IMR-90 (cell line): ENCODE measurements around the gene SNRPF. TPM values are rescaled to one million over a fixed set of nuclear protein-coding genes. Genes with fewer than 3 reads are reported as not detected.

Experiments used
- ATAC-seq: fragments of 200-7000 bp; cut with Tn5 transposase; 2 replicates; pipeline ENCODE4 v1.9.1; 2020; ENCODE audit warnings: low read depth, mild to moderate bottlenecking, moderate library complexity
- Bru-seq: library from RNA; stranded (reverse); fragments of 400-500 nt; gene quantifications from one replicate; lab custom pipeline; 2021; lab: Mats Ljungman, UMichigan
- BruChase-seq, 2 experiments: library from RNA; stranded (reverse); fragments of 400-500 nt; gene quantifications; one replicate each; lab custom pipeline; 2021; lab: Mats Ljungman, UMichigan
- BruUV-seq: library from RNA; stranded (reverse); fragments of 400-500 nt; replicated peaks from 2 replicates; lab custom pipeline; 2021; lab: Mats Ljungman, UMichigan
- CTCF ChIA-PET: fragments of 300-600 bp; formaldehyde crosslinking; extraction: SDS; loops from one replicate; lab custom pipeline; 2021; ENCODE audit warnings: antibody characterized with exemption; lab: Yijun Ruan, JAX
- POLR2A ChIA-PET: fragments of 300-600 bp; sonication (Branson Sonifier 250); formaldehyde crosslinking; loops from one replicate; lab custom pipeline; 2022; ENCODE audit warnings: antibody characterized with exemption; ENCODE audit not compliant: unreplicated experiment; lab: Charles Lee
- DNase-seq: peaks from one replicate; pipeline ENCODE4 v3.0.0; 2013
- H2AFZ ChIP-seq: replicated peaks from 2 replicates; pipeline ENCODE3; 2013; ENCODE audit warnings: low read length, mild to moderate bottlenecking; ENCODE audit not compliant: poor library complexity
- H2AK5ac ChIP-seq: 2 replicates; pipeline ENCODE4 v1.6.1; 2013; ENCODE audit warnings: low read depth, low read length, inconsistent platforms
- H2AK9ac ChIP-seq: replicated peaks from 2 replicates; pipeline ENCODE3; 2013; ENCODE audit warnings: mild to moderate bottlenecking, low read depth, low read length, moderate library complexity; ENCODE audit not compliant: poor library complexity
- H2BK120ac ChIP-seq: 2 replicates; pipeline ENCODE4 v1.6.1; 2013; ENCODE audit warnings: low read depth, low read length, inconsistent platforms
- H2BK15ac ChIP-seq: 3 replicates; pipeline ENCODE4 v1.6.1; 2013; ENCODE audit warnings: low read depth, low read length, inconsistent platforms
- H2BK20ac ChIP-seq: 2 replicates; pipeline ENCODE4 v1.6.1; 2013; ENCODE audit warnings: low read depth, mild to moderate bottlenecking, inconsistent platforms, low read length, moderate library complexity
- H2BK5ac ChIP-seq: 2 replicates; pipeline ENCODE4 v1.6.1; 2013; ENCODE audit warnings: mild to moderate bottlenecking, low read depth, low read length, inconsistent platforms; ENCODE audit not compliant: poor library complexity, severe bottlenecking
- H3K14ac ChIP-seq: replicated peaks from 2 replicates; pipeline ENCODE4 v1.6.1; 2013; ENCODE audit warnings: low read depth, low read length, inconsistent platforms
- H3K18ac ChIP-seq: 2 replicates; pipeline ENCODE4 v1.6.1; 2013; ENCODE audit warnings: low read depth, low read length, control low read depth
- H3K23ac ChIP-seq: 2 replicates; pipeline ENCODE4 v1.6.1; 2013; ENCODE audit warnings: low read depth, low read length, inconsistent platforms
- H3K27ac ChIP-seq: 2 replicates; pipeline ENCODE4 v1.5.1; 2013; ENCODE audit warnings: mild to moderate bottlenecking, control low read depth, low read length; ENCODE audit not compliant: insufficient read depth
- H3K27me3 ChIP-seq: 2 replicates; pipeline ENCODE4 v1.6.1; 2013; ENCODE audit warnings: low read length; ENCODE audit not compliant: control insufficient read depth, insufficient read depth
- H3K36me3 ChIP-seq: 2 replicates; pipeline ENCODE4 v1.6.1; 2013; ENCODE audit warnings: low read length, mixed read lengths; ENCODE audit not compliant: control insufficient read depth, insufficient read depth
- H3K4ac ChIP-seq: 2 replicates; pipeline ENCODE4 v1.6.1; 2013; ENCODE audit warnings: low read depth, low read length, inconsistent platforms
- H3K4me1 ChIP-seq: 2 replicates; pipeline ENCODE4 v1.6.1; 2013; ENCODE audit warnings: low read length, mixed read lengths; ENCODE audit not compliant: control insufficient read depth, insufficient read depth
- H3K4me2 ChIP-seq: 2 replicates; pipeline ENCODE4 v1.6.1; 2013; ENCODE audit warnings: low read depth, mild to moderate bottlenecking, control low read depth, low read length, moderate library complexity
- H3K4me3 ChIP-seq: 2 replicates; pipeline ENCODE4 v1.5.1; 2013; ENCODE audit warnings: low read depth, mild to moderate bottlenecking, control low read depth, low read length, moderate library complexity; ENCODE audit not compliant: insufficient read depth
- H3K56ac ChIP-seq: 2 replicates; pipeline ENCODE4 v1.6.1; 2013; ENCODE audit warnings: low read length, inconsistent platforms; ENCODE audit not compliant: insufficient read depth; ENCODE audit errors: extremely low read depth
- H3K79me1 ChIP-seq, 2 experiments: 2 replicates each; pipeline ENCODE4 v1.6.1; 2013; ENCODE audit warnings: low read length in 2 of 2, inconsistent platforms in 1 of 2, low read depth in 1 of 2
- H3K9ac ChIP-seq: 2 replicates; pipeline ENCODE4 v1.6.1; 2013; ENCODE audit warnings: low read depth, low read length, control low read depth
- H3K9me1 ChIP-seq: 2 replicates; pipeline ENCODE4 v1.6.1; 2013; ENCODE audit warnings: low read length, inconsistent platforms; ENCODE audit not compliant: insufficient read depth
- H3K9me3 ChIP-seq: 2 replicates; pipeline ENCODE4 v1.6.1; 2013; ENCODE audit warnings: low read length; ENCODE audit not compliant: control insufficient read depth, insufficient read depth
- H4K20me1 ChIP-seq: 2 replicates; pipeline ENCODE4 v1.6.1; 2013; ENCODE audit warnings: low read length, inconsistent platforms; ENCODE audit not compliant: insufficient read depth
- H4K5ac ChIP-seq: 2 replicates; pipeline ENCODE4 v1.6.1; 2013; ENCODE audit warnings: mild to moderate bottlenecking, low read depth, low read length, control low read depth
- H4K8ac ChIP-seq, 2 experiments: 2 replicates each; pipeline ENCODE4 v1.6.1; 2013; ENCODE audit warnings: low read depth in 2 of 2, low read length in 2 of 2, control low read depth in 1 of 2, inconsistent platforms in 1 of 2
- H4K91ac ChIP-seq: 2 replicates; pipeline ENCODE4 v1.6.1; 2013; ENCODE audit warnings: low read depth, low read length, inconsistent platforms; ENCODE audit not compliant: insufficient read depth
- CEBPB ChIP-seq: IDR thresholded peaks from 2 replicates; pipeline ENCODE4 v1.6.1; 2012; ENCODE audit warnings: low read depth, low read length, improper control_type of control experiment
- CHD1 ChIP-seq: IDR thresholded peaks from 2 replicates; pipeline ENCODE4 v1.6.1; 2012; ENCODE audit warnings: low read depth, low read length, improper control_type of control experiment
- MXI1 ChIP-seq: IDR thresholded peaks from 2 replicates; pipeline ENCODE4 v1.6.1; 2012; ENCODE audit warnings: low read depth, mild to moderate bottlenecking, low read length, moderate library complexity, borderline replicate concordance
- POLR2A ChIP-seq: IDR thresholded peaks from 2 replicates; pipeline ENCODE4 v1.6.1; 2012; ENCODE audit warnings: mild to moderate bottlenecking, low read depth, low read length
- RAD21 ChIP-seq: IDR thresholded peaks from 2 replicates; pipeline ENCODE4 v1.6.1; 2012; ENCODE audit warnings: low read length, improper control_type of control experiment
- SMC3 ChIP-seq: fragments of 150-350 bp; IDR thresholded peaks from 2 replicates; pipeline ENCODE4 v1.6.1; 2016; ENCODE audit warnings: low read depth, mild to moderate bottlenecking, antibody characterized with exemption, low read length, moderate library complexity
- USF2 ChIP-seq: fragments of 150-350 bp; IDR thresholded peaks from 2 replicates; pipeline ENCODE4 v1.6.1; 2017; ENCODE audit warnings: mild to moderate bottlenecking, antibody characterized with exemption, low read length, low read depth
- WGBS, 2 experiments: methylation state at CpG; one replicate each; pipeline versions ENCODE4 v1.1.5 to v1.1.7; 2013; ENCODE audit warnings: missing lambda C conversion rate in 2 of 2; ENCODE audit not compliant: insufficient read length in 1 of 2; ENCODE audit errors: extremely low coverage in 2 of 2; 5-methylcytosine and 5-hydroxymethylcytosine counted together
- dilution Hi-C: fragments of 300-500 bp; cut with HindIII; formaldehyde crosslinking; loops from one replicate; pipeline ENCODE4 v1.14.3; 2018; ENCODE audit warnings: low sequenced_read_pairs; ENCODE audit not compliant: unreplicated experiment
- in situ Hi-C: fragments of 300-500 bp; cut with MboI; formaldehyde crosslinking; loops from 3 replicates; pipeline ENCODE4 v1.14.3; 2019; ENCODE audit warnings: low sequenced_read_pairs, inconsistent platforms, mixed read lengths
- intact Hi-C: fragments of 100-400 bp; cut with micrococcal nuclease; formaldehyde crosslinking; loops from 2 replicates; pipeline ENCODE4 v1.10.0; 2022
- long read RNA-seq: library from polyadenylated mRNA; unstranded; transcript quantifications from one replicate; pipeline ENCODE4 v2.0.0, GENCODE V29; 2021; ENCODE audit not compliant: unreplicated experiment
- polyA plus RNA-seq, 3 experiments: library from polyadenylated mRNA; depleted of rRNA; stranded (reverse); fragments of >200 nt; gene quantifications; 2 replicates each; pipeline ENCODE4 v1.2.3, GENCODE V29; 2012; ENCODE audit warnings: low replicate concordance in 1 of 3
- total RNA-seq: library from RNA; depleted of rRNA; stranded (reverse); fragments of >200 nt; gene quantifications from 2 replicates; pipeline ENCODE4 v1.2.3, GENCODE V29; 2012; rRNA removed
- TF ChIP-seq, protein P1 (sequence below): fragments of 150-350 bp; IDR thresholded peaks from 2 replicates; pipeline ENCODE4 v1.6.1; 2016; ENCODE audit warnings: low read depth, mild to moderate bottlenecking, low read length, moderate library complexity, borderline replicate concordance
- TF ChIP-seq, protein P2 (sequence below): conservative IDR thresholded peaks from 2 replicates; pipeline ENCODE4 v1.5.1; 2012; ENCODE audit warnings: mild to moderate bottlenecking, low read depth, low read length, improper control_type of control experiment

The SNRPF gene
- 5.0 and 16.1 TPM in 2 replicates for total RNA-seq
- 27.4 and 27.9 TPM in 2 replicates for polyA plus RNA-seq (2012; rRNA removed)
- polyA plus RNA-seq (2012; cell fraction: cytosol; rRNA removed), result 10.6 and 17.5 TPM in 2 replicates
- 2.8 and 8.7 TPM in 2 replicates for polyA plus RNA-seq (2012; cell fraction: nucleus; rRNA removed; ENCODE audit: low replicate concordance)
- Bru-seq, nascent RNA, result percentile 60 among the genes with signal in this experiment
- percentile 43 among the genes with signal in this experiment for BruChase-seq, experiment 1, labeled RNA remaining after a 6-hour chase
- percentile 41 among the genes with signal in this experiment for BruChase-seq, experiment 2, labeled RNA remaining after a 2-hour chase
- long read RNA-seq, transcript SNRPF-201 (4 exons, 1,389 nt), result major isoform, 25 of 28 reads
- long read RNA-seq, partial matches to known transcripts, result 3 of 28 reads
- long read RNA-seq, other reads (novel, unspliced or antisense), result 0 of 28 reads

GRCh38 chr12:95858451-95859343 is at the start of gene SNRPF:
Gene SNRPF, plus strand, starts transcription at chr12:95858952. Its CDS starts 122 bp downstream, at chr12:95859074.
- H3K23ac ChIP-seq, result peak within 1 kb of the TSS; percentile 80
- peaks cover 1% of the 10 kb centered on the region for H3K4me1 ChIP-seq
- dilution Hi-C loops, result no loop called here
- peaks cover 8 to 42% of the 10 kb centered on the region in 2 experiments; a peak in 3 of 4 replicates for H3K79me1 ChIP-seq
- no peak within 1 kb of the TSS for H4K91ac ChIP-seq
- intact Hi-C loops, result no loop called here
- TF ChIP-seq, protein P1, sequence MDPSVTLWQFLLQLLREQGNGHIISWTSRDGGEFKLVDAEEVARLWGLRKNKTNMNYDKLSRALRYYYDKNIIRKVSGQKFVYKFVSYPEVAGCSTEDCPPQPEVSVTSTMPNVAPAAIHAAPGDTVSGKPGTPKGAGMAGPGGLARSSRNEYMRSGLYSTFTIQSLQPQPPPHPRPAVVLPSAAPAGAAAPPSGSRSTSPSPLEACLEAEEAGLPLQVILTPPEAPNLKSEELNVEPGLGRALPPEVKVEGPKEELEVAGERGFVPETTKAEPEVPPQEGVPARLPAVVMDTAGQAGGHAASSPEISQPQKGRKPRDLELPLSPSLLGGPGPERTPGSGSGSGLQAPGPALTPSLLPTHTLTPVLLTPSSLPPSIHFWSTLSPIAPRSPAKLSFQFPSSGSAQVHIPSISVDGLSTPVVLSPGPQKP, result no peak
- TF ChIP-seq USF2 (peak; percentile 57), CEBPB (peak; percentile 64), RAD21 (no peak), MXI1 (peak; percentile 85), CHD1 (peak; percentile 40; the same call in 1 of the 2 replicates), SMC3 (no peak), POLR2A (peak; percentile 78)
- TF ChIP-seq, protein P2, sequence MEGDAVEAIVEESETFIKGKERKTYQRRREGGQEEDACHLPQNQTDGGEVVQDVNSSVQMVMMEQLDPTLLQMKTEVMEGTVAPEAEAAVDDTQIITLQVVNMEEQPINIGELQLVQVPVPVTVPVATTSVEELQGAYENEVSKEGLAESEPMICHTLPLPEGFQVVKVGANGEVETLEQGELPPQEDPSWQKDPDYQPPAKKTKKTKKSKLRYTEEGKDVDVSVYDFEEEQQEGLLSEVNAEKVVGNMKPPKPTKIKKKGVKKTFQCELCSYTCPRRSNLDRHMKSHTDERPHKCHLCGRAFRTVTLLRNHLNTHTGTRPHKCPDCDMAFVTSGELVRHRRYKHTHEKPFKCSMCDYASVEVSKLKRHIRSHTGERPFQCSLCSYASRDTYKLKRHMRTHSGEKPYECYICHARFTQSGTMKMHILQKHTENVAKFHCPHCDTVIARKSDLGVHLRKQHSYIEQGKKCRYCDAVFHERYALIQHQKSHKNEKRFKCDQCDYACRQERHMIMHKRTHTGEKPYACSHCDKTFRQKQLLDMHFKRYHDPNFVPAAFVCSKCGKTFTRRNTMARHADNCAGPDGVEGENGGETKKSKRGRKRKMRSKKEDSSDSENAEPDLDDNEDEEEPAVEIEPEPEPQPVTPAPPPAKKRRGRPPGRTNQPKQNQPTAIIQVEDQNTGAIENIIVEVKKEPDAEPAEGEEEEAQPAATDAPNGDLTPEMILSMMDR, result no peak; the same call in 1 of the 2 replicates
- H3K9me1 ChIP-seq, result peaks cover 2% of the 10 kb centered on the region; the same call in 1 of the 2 replicates
- peaks cover 4% of the 10 kb centered on the region; the same call in 1 of the 2 replicates for H4K20me1 ChIP-seq
- H3K9me3 ChIP-seq, result no peaks in the 10 kb centered on the region
- H4K5ac ChIP-seq, result peak within 1 kb of the TSS; percentile 73
- CTCF ChIA-PET, result no interaction called here
- H3K56ac ChIP-seq, result peak within 1 kb of the TSS; percentile 30
- no TSS peak for BruUV-seq
- peak within 1 kb of the TSS; percentile 70 for H3K14ac ChIP-seq
- H4K8ac ChIP-seq, result peak within 1 kb of the TSS; percentile 37 to 91; a peak in 3 of 4 replicates
- peak within 1 kb of the TSS; percentile 89 for H2AK9ac ChIP-seq
- ATAC-seq (peak; percentile 97), DNase-seq (peak; percentile 97)
- peak within 1 kb of the TSS; percentile 96 for H2AFZ ChIP-seq
- peaks cover 2% of the 10 kb centered on the region; the same call in 1 of the 2 replicates for H3K27me3 ChIP-seq
- in situ Hi-C loops, result no loop called here
- peak within 1 kb of the TSS; percentile 76 for H3K4ac ChIP-seq
- no peak within 1 kb of the TSS for H2BK15ac ChIP-seq
- H3K36me3 ChIP-seq, result peaks cover 3% of the 10 kb centered on the region
- POLR2A ChIA-PET, result no interaction called here
- H2AK5ac ChIP-seq, result no peak within 1 kb of the TSS; the same call in 1 of the 2 replicates
- no peak within 1 kb of the TSS for H2BK20ac ChIP-seq
- H2BK120ac ChIP-seq, result no peak within 1 kb of the TSS
- H3K4me2 ChIP-seq, result peak within 1 kb of the TSS; percentile 99
- peak within 1 kb of the TSS; percentile 90 for H3K4me3 ChIP-seq
- peak within 1 kb of the TSS; percentile 34 for H2BK5ac ChIP-seq
- WGBS, 2 experiments, result 0% methylated on average over 8 of the region's 54 CpGs; no CpG with 5 or more reads in 1 of the 2 experiments
- peak within 1 kb of the TSS; percentile 57 for H3K27ac ChIP-seq
- H3K18ac ChIP-seq, result no peak within 1 kb of the TSS
- H3K9ac ChIP-seq, result peak within 1 kb of the TSS; percentile 73
